ENCODE measurements around the gene MSANTD1.

The MSANTD1 gene

GRCh38 chr4:3263876-3264193 lies 14.9 kb downstream of the MSANTD1 start:
- no peak for DNase-seq (ENCODE audit: low read depth)

DNA sequence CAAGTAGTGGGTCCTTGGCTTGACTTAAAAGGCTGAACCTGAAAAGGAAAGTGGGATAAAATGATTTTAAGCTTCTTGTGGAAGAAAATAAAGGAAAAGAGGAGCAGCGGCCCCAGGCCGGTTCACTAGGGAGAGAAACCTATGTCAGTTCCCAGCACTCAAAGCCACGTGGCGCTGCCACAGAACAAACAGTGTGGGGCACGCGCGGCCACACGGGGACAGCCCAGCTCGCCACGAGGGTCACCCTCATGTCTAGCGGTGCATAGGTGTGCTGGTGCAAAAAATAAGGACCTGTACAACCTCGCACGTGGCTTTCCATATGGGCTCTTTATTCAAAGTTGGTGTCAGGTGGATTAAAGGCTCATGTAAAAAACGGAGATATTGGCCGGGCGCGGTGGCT lies 17.1 kb downstream of the MSANTD1 start:
- no peak for DNase-seq (ENCODE audit: low read depth)

DNA sequence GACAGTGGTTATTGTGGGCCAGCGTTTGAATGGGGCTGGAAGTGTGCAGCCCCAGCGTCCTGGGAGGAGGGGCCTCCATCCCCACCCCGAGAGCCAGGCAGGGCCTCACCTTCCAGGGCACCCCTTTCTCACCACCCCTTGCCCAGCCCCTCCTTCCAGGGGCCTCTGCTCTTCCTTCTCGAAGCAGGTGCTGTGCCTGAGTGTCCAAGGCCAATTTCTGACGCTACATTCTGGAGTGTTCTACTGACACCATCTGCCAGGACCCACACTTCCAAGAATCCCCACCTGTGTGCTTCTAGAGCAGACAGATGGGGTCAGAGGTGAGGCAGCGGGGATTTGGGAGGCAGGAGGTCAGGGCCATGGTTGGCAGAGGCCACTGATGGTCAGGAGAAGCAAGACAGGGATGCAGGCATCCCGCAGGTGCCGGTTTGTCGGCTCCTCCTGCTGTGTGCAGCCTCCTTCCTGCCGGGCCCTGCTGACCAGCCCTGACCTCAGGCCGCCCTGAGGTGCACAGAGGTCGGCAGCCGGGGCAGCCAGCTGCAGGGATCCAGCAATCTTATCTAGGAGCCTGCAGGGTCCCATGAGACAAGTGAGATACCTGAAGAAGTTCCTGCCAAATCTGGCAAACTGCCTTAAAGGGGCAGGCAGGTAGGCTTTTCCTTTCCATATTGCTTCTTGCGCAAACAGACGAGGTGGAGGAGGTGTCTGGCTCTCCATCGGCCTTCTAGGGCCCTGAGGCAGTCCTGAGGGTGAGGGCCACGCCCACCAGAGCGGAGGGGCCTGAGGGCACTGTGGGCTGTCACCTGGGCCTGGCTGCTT lies 18.8 kb downstream of the MSANTD1 start:
- no peak for DNase-seq (ENCODE audit: low read depth)

DNA sequence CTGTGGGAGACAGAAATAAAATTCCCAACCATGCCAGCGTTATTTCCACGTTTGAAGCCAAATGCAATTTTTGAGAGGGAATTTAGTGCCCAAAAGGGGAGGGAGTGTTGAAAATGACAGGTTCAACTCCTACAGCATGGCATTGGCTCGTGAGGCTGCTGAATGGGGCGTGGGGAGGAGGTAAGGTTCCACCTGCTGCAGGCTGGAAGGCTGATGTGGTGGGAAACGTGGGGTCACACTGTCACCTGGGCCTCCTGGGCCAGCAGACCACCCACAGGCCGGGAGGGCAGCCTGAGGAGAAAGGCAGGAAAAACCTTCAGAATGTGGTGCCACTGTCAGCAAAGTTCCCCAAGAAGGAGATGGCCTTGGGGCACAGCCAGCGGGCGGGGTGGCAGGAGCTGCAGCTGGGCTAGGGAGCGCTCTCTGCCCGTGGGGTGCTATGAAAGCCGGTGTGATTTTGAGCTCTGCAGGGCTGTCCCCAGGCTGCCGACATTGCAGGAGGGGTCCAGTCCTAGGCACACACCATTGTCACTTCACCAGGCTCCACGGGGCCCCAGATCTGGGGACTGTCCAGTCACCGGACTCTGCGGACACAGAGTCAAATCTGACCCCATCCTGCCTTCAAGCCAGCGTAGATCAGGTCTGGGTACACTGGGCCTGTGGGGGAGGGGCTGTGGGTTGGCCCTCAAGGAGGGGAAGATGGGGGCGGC lies 19.6 kb downstream of the MSANTD1 start:
- no peak for DNase-seq (ENCODE audit: low read depth)

- DNase-seq (ENCODE audit: low read depth): no peak
These were observed 20.4 kb downstream of the MSANTD1 start for GRCh38 chr4:3269105-3269927.

GRCh38 chr4:3269991-3270611 lies 21.1 kb downstream of the MSANTD1 start:
- no peak for DNase-seq (ENCODE audit: low read depth)

DNA sequence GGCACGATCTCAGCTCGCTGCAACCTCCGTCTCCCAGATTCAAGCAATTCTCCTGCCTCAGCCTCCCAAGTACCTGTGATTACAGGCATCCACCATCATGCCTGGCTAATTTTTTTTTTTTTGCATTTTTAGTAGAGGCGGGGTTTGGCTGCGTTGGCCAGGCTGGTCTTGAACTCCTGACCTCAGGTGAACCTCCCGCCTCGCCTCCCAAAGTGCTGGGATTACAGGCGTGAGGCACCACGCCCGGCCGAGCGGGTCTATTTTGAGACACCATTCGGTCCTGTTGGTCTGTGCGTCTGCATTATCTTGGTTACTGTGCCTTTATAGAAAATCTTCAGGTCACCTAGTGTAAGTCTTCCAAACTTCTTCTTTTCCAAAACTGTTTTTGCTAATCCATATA lies 22.2 kb downstream of the MSANTD1 start:
- DNase-seq (ENCODE audit: low read depth): no peak

- no peak for DNase-seq (ENCODE audit: low read depth)
These were observed 28.0 kb downstream of the MSANTD1 start for GRCh38 chr4:3276986-3277385.

GRCh38 chr4:3280466-3280865 lies 31.5 kb downstream of the MSANTD1 start:
- no peak for DNase-seq (ENCODE audit: low read depth)

- no peak for DNase-seq (ENCODE audit: low read depth)
These were observed 34.5 kb downstream of the MSANTD1 start for GRCh38 chr4:3283483-3283882.

GRCh38 chr4:3283916-3284315 lies 35.0 kb downstream of the MSANTD1 start:
- no peak for DNase-seq (ENCODE audit: low read depth)

DNA sequence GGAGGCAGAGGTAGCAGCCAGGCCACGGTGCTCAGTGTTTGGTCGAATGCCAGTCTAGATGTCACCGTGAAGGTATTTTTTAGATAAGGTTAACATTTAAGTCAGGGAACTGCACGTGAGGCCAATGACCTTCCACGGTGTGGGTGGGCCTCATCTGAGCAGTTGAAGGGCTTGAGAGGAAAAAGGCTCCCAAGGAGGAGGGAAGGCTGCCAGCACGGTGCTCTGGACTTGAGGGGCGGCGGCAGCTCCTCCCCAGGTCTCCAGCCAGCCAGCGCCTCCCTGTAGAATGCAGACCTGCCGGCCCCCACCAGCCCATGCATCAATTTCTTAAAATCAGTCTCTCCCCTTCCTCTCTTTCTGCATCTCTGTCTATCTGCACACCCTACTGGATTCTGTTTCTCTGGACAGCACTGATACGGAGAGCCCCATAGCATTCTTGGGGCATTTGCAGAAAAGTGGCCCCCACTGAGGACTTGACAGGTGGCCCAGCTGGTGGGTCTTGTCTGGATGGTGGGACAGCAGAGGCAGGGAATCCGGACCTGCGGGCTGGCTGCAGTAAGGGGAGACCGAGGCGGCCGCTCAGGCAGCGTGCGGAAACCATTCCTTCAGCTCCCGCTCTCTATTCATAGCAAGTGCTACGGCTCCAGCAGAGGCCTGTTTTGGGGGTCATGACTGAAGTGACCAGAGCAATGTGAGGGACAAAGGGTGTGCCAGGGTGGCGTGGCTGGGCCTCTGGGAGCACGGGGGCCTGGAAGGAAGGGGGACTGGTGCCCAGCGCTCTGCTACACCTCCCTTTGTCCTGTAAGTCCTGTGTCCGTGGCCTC lies 36.0 kb downstream of the MSANTD1 start:
- no peak for DNase-seq (ENCODE audit: low read depth)

DNA sequence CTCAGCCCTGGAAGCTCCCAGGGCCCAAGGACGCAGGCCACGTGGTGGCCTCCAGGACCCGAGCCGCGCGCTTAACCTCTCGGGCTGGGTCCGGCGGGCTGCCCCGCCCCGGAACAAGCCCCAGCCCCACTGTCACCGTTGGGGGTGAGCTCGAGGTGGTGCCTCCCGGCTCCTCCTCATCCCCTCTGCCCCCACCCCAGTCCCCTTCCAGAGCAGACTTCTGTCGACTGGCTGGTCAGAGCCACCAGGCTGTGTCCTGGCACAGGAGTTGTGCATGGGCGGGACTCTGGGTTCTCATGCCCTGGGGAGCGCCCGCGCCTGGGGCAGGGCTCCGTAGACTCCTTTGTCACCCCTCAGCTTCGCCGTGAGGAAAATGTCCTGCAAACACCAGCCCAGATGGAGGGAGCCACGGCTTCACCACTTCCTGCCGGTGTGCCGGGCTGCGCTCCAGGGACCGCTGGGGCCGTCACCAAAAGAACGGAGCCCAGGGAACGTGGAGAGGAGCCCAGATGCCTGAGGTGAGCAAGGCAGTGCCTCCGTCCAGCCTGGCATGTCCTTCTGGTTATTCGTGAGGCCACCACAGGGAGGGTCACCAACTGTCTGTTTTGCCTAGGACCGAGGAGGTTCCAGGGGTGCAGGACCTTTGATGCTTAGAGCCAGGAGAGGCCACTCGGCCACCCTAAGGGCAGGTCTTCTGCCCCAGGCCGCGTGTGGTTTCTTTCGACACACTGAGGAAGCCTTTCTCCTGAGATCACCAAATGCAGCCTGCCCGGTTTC lies 36.8 kb downstream of the MSANTD1 start:
- no peak for DNase-seq (ENCODE audit: low read depth)

DNA sequence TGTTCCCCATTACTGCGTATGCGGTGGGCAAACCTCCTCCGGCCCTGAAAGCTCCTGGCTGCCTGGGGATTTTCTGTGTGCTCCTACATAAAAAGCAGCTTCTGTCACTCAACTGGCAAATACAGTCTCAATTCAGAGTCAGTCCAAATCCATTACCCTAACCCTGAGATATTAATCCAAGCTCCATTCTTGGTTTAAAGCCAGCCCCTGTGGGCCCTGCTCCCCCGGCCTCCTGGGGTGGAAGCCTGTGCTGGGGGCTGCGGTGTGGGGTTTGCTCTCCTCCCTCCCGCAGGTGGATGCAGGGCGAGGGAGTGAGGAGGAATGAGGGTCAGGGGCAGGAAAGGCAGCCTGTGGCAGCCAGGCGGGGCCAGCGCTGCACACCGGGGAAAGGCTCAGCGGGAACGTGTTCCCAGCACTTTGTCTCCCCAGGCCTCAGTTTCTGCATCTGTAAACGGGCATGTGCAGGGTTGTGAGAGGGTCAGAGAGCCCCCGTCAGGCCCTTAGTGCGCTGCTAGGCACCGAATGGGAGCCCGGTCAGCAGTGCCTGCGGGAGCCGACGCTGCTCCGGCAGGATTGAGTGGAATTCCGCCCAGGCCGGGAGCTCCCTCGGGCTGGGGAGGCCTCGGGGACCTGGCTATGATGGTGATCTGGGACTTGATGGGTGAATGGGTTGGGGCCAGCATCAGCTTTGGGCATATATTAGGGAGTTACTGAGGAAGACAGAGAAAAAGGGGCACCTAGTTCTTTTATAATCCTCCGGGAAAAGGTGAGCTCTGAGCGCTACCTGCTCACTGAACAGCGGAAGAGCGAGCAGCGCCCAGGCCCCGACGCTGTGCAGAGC lies 37.6 kb downstream of the MSANTD1 start:
- no peak for DNase-seq (ENCODE audit: low read depth)

GRCh38 chr4:3287271-3287971 lies 38.5 kb downstream of the MSANTD1 start:
- DNase-seq (ENCODE audit: low read depth): no peak

DNA sequence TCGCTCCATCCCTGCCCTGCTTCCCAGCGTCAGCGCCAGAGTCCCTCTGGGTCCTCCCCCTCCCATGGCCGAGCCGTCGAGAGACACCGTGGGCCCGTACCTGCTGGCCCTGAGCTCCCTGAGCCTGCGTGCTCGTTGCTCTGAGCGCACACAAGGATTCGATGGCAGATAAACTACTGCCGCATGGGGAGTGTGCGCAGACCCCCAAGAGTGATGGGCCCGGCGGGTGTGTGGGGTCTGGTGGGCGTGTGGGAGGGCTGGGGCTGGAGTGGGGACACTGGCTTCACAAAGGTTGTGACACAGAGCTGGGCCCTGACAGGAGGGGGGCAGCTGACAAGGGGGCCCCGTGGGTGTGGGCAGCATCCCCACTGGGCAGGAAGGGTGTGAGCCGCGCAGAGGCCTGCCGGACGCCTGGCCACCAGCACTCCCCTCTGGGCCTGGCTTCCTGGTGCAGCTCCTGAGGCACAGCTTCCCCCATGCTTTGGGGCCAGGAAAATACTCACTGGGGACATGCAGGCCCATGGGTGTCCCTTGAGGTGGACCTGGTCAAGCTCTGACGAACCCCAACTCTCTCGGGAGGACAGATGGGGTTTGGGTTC lies 39.1 kb downstream of the MSANTD1 start:
- DNase-seq (ENCODE audit: low read depth): no peak

DNA sequence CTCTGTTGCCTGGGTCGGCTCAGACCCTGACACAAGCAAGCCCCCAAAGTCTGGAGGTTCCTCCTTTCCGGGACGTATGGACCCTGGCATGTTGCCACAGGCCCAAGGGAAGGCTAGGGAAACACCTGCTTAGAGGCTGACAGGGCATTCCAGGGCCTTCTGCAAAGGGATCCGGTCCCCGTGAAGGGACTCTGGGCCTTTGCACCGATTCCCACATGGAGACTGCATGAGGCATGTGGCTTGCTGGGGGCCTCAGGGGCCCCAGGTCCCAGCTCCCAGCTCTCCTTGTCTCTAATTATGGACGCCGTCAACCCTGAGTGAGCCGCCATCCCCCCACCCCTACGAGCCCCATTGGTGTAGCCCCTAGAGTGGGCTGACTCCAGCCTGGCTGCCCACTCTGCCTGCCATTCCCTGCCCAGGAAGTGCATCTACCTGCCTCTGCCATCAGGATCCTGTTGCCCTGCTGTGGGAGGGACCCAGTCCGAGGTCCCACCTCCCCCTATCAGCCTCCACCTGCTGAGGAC lies 39.7 kb downstream of the MSANTD1 start:
- no peak for DNase-seq (ENCODE audit: low read depth)

GRCh38 chr4:3290476-3290875 lies 41.5 kb downstream of the MSANTD1 start:
- DNase-seq (ENCODE audit: low read depth): no peak

Data from activated T-cell treated with anti-CD3 and anti-CD28 coated beads for 1 hour (primary cell).